ENCODE data around the gene ZDHHC4.
A peak's percentile ranks its signal among the peaks of the same experiment; 100 is the strongest.

- no peak for TF ChIP-seq ARNT (IDR thresholded peaks at IDR 0.05)
- TF ChIP-seq RAD51 (IDR thresholded peaks at IDR 0.05; ENCODE audit: borderline replicate concordance) = no peak
- peak; percentile 68 for TF ChIP-seq ELF1 (CRISPR knock-in tag; IDR thresholded peaks at IDR 0.05)
- TF ChIP-seq ZNF235 (CRISPR knock-in tag; IDR thresholded peaks at IDR 0.05; ENCODE audit: borderline replicate concordance) = no peak; the same call in 1 of the 2 replicates
- no peak for TF ChIP-seq SALL2 (CRISPR knock-in tag; IDR thresholded peaks at IDR 0.05)
- TF ChIP-seq CEBPB (IDR thresholded peaks at IDR 0.05; ENCODE audit: borderline replicate concordance, low read depth, low read length) = peak; percentile 89
- TF ChIP-seq SMARCC2 (IDR thresholded peaks at IDR 0.05) = no peak
- TF ChIP-seq GABPA (IDR thresholded peaks at IDR 0.05; ENCODE audit: low read depth, low read length) = no peak
- TF ChIP-seq GABPA (CRISPR knock-in tag; IDR thresholded peaks at IDR 0.05; ENCODE audit: low read depth) = peak; percentile 79
- TF ChIP-seq ZNF878 (CRISPR knock-in tag; IDR thresholded peaks at IDR 0.05) = peak; percentile 94
- TF ChIP-seq ZBTB33 (CRISPR knock-in tag; IDR thresholded peaks at IDR 0.05) = peak; percentile 11
- TF ChIP-seq ZFP37 (CRISPR knock-in tag; IDR thresholded peaks at IDR 0.05; ENCODE audit: borderline replicate concordance) = no peak
- no peak for TF ChIP-seq CTCF (CRISPR knock-in tag; IDR thresholded peaks at IDR 0.05)
- TF ChIP-seq IRF1 (CRISPR knock-in tag; IDR thresholded peaks at IDR 0.05; ENCODE audit: low read depth) = no peak
Measured at GRCh38 chr7:6578114-6579084, 1.1 kb downstream of the ZDHHC4 start.
